Activated CD4-positive, alpha-beta T cell treated with anti-CD3 and anti-CD28 coated beads, Interleukin-10, Interleukin-2, amounts not matched to agents 100 ng/mL and 50 ng/mL, durations not matched to agents 16 hours and 8 hours (primary cell): ENCODE measurements around the gene LENG8.

Source experiments
- DNase-seq: peaks from one replicate; pipeline ENCODE4 v3.0.0-alpha.2; 2020

The LENG8 gene

GRCh38 chr19:54424660-54425381 is 24.2 kb upstream of the LENG8 start:
- DNase-seq: no peak

- DNase-seq: no peak
These were observed 23.6 kb upstream of the LENG8 start for GRCh38 chr19:54425382-54425723.

GRCh38 chr19:54426291-54426931 is 22.6 kb upstream of the LENG8 start:
- no peak for DNase-seq

DNA sequence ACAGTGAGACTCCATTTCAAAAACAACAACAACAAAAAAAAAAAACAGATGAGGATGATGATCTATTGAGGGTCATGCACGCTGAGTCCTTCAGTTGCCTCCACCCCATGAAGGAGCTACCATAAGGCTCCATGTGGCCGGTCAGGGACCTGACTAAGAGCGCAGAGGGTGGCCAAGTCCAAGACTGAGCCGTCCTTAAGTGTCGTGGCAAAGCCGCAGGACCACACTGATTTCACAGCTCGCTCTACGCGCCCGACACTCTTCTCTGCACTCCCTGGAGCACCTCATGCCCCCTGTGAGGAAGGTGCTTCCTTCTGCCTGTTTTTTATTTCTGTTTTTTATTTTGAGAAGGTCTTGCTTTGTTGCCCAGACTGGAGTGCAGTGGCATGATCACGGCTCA is 21.4 kb upstream of the LENG8 start:
- DNase-seq: no peak

GRCh38 chr19:54428323-54429175 is 20.4 kb upstream of the LENG8 start:
- no peak for DNase-seq

DNA sequence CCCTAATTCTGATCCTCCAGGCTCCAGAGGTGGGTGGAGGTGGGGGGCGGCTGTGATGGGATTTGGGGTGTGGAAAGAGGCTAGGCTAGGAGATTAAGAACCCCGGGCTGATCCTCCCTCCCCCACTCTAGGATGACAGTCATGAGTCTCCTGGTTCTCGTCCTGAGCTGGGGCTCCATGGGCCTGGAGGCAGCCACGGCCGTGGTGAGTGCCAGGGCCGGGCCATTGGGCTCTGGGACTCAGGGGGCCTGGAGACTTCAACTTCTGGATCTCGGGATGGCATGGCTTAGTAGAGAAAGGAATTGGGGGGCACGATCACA is 19.9 kb upstream of the LENG8 start:
- DNase-seq: no peak

DNA sequence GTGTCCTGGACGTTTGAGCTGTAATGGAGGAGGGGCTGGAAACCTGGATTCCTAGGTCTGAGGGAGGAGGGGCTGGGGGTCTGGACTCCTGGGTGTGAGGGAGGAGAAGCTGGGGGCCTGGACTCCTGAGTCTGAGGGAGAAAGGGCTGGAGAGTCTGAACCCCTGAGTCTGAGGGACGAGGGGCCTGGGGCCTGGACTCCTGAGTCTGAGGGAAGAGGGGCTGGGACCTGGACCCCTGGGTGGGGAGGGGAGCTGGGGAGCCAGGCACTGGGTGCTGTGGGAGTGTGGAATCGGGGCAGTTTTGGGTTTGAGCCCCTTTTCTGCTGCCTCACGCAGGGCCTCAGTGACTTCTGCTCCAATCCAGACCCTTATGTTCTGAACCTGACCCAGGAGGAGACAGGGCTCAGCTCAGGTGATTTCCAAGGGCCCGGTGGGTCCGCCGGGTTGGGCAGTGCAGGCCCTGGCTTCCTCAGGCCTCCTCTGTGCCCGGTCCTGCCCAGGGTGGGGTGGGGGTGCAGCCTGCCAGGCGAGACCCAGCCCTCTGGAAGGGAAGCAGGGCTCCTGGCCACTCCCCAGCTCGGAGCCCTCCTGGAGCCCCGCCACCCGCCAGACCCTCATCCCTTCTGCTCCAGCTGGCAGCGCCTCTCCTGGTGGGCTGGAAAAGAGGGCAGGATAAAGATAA is 19.3 kb upstream of the LENG8 start:
- DNase-seq: no peak

DNA sequence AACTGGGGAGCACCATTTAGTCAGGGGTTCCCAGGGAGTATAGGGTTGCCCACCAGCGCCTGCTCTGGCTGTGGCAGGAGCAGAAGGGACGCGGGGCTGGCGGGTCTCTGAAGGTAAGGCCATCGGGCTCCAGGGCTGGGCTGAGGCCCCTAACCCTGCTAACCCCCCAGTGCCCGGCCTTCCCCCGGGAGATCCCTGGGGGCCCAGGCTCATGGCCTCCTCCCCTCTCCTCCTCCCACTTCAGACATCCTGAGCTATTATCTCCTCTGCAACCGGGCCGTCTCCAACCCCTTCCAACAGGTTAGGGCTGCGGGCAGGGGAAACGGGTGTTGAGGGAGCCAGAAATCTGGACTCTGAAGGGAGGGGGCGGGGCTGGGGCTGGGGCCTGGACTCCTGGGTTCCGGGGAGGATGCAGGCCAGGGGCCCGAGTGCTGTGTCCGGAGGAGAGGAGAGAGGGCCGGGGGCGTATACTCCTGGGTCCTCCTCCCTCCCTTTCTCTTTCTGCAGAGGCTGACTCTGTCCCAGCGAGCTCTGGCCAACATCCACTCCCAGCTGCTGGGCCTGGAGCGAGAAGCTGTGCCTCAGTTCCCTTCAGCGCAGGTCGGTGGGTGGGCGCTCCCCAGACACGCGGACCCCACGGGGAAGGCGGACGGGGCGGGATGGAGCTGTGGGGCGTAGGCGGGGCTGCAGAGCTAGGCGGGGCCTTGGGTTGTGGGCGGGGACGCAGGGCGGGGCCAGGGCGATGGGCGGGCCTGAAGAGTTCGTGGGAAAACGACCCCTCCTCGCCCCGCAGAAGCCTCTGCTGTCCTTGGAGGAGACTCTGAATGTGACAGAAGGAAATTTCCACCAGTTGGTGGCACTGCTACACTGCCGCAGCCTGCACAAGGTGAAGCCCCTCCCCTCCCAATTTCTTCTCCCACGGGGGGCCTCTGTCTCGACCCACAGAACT is 18.4 kb upstream of the LENG8 start:
- DNase-seq: peak; percentile 30

- DNase-seq: no peak
These were observed 17.7 kb upstream of the LENG8 start for GRCh38 chr19:54431255-54431838.

GRCh38 chr19:54432144-54432738 is 16.8 kb upstream of the LENG8 start:
- no peak for DNase-seq

DNA sequence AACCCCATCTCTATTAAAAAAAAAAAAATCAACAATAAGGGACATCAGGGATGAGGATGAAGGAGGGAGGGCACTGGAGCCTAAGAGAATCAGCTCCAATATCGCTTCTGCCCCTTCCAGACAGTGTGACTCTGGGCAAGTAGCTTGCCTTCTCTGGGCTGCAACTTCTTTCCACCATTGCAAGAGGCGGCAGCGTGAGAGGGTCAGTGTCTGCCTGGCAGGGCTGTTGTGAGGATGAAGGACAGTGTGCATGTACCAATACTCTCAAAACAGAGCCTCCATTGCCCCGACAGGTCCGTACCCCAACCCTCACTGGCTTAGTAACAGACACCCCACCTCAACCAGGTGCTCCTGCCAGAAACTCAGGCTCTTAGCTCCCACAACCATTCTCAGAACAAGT is 15.3 kb upstream of the LENG8 start:
- no peak for DNase-seq

DNA sequence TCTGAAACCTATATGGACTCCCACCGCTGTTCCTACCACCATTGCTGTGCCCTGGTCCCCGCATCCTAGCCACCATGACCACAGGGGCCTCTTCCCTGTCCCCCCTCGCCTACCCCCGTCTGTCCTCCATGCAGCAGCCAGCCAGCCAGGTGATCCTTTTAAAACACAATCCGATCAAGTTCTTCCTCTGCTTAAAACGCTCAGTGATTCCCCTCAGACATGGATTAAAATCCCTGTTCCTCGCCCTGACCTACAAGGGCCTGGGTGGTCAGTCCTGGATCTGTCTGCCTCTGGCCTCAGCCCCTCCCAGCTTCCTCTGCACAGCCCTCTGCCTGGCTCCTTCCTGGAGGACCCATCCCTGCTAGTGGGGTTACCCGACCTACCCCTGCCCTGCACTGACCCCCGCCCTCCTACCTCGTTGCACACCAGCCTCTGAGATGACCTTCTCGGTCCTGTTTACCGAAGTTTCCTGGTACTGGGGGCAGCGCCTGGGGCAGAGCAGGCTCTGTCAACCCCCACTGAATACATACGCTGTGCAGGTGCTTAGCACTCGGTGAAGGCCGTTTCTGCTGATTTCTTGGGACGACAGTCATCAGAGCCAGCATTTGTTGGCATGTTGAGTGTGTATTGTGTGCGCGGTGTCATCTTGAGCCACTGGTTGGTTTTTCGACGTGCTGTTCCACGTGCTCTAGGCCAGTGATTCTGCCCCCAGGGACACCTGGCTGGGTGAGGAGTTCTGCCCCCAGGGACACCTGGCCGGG is 14.7 kb upstream of the LENG8 start:
- DNase-seq: no peak

- DNase-seq: no peak
These were observed 14.2 kb upstream of the LENG8 start for GRCh38 chr19:54434873-54435214.

GRCh38 chr19:54435551-54436016 is 13.4 kb upstream of the LENG8 start:
- no peak for DNase-seq

DNA sequence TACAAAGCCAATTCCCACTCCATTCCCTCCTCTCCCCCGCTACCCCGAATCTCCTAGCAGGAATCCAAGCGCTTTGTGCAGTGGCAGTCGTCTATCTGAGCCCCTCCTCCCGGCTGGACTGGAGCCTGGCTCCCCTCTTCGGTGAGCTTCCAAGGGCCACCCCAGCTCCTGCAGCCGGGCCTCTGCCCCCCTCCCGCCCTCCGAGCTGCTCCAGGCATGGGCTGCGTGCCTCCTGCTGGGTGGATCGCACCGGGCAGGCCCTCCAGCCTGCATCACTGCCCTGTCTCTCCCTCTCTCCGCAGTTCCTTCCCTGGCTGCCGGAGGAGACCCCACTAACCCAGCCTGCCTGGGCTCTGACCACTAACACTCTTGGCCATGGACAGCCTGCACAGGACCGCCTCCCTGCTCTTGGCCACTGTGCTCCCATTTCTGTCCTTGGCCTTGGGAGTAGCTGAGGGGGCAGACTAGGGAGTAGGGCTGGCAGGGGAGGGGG is 12.9 kb upstream of the LENG8 start:
- DNase-seq: no peak

DNA sequence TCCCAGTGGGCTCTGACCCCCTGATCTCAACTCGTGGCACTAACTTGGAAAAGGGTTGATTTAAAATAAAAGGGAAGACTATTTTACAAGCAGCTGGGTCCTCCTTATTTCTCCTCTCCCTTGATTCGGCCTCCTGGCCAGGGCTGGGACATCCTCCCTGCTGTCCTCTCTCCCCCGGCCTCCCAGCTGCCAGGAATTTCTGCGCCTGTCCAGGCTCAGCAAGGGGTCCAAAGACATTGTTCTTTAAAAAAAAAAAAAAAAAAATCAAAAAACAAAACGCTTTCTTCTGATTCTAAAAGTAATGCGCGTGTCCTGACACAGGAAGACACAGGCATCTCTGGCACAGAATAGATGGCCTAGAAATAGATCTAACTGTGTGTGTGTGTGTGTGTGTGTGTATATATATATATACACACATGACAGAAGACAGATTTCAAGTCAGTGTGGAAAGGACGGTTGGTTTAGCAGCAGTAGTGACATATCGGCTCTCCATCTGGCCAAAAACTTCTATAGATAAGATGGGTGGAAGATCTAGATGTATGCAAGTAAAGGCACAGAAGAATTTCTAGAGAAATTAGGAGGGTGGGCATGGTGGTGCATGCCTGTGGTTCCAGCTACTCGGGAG is 12.3 kb upstream of the LENG8 start:
- no peak for DNase-seq

DNA sequence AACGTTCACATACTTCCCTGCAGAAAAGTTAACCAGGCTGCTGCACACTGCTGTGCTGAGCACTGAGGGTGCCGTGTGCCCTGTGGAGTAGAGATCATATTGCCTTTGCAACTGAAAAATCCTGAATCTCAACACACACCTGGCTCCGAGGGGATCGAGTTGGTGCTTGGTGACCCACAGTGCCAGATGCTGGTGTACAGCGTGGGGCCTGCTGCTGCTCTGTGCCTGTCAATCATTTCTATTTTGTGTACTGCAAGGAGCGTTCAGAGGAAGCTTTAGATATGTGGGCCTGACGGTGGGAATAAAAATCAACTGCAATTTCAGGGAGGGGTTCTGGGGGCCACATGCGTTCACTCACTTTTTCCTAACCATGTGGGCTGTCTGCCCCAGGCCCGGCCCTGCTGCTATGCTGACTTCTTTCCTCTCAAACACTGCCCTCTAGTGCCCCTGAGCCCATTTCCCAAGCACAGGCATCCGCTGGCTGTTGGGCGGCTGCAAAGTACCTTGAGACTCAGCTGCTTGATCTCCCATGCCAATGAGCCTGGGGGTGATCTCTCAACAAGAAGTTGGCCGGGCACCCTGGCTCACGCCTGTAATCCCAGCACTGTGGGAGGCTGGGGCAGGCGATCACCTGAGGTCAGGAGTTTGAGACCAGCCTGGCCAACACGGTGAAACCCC is 9.7 kb upstream of the LENG8 start:
- DNase-seq: peak; percentile 38

- no peak for DNase-seq
These were observed 8.4 kb upstream of the LENG8 start for GRCh38 chr19:54440641-54441040.

DNA sequence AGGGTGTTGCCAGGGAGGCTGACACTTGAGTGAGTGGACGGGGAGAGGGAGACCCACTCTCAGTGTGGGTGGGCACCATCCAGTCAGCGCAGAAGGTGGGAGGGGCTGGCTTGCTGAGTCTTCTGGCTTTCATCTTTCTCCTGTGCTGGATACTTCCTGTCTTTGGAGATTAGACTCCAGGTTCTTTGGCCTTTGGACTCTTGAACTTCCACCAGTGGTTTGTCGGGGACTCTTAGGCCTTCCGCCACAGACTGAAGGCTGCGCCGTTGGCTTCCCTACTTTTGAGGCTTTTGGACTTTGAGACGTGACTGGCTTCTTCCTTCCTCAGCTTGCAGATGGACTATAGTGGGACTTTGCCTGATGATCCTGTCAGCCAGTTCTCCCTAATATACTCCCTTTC is 4.3 kb upstream of the LENG8 start:
- DNase-seq: no peak
